GM21390 (cell line): ENCODE data around the gene ZBTB40.

ENCODE experiments used
- ATAC-seq: cut with Tn5 transposase; IDR thresholded peaks from one replicate; pipeline ENCODE4 v1.9.1; 2021; ENCODE audit not compliant: unreplicated experiment

The ZBTB40 gene

GRCh38 chr1:22551591-22551990 lies 99.9 kb downstream of the ZBTB40 start:
- ATAC-seq = no peak

GRCh38 chr1:22552021-22552420 lies 100.4 kb downstream of the ZBTB40 start:
- no peak for ATAC-seq

GRCh38 chr1:22553104-22553880 lies 101.6 kb downstream of the ZBTB40 start:
- no peak for ATAC-seq

- no peak for ATAC-seq
These were observed 102.4 kb downstream of the ZBTB40 start for GRCh38 chr1:22553991-22554522.

GRCh38 chr1:22555371-22555656 lies 103.7 kb downstream of the ZBTB40 start:
- no peak for ATAC-seq

GRCh38 chr1:22556391-22557104 lies 104.9 kb downstream of the ZBTB40 start:
- no peak for ATAC-seq

- ATAC-seq = no peak
These were observed 105.8 kb downstream of the ZBTB40 start for GRCh38 chr1:22557341-22557950.

GRCh38 chr1:22562584-22563583 lies 111.2 kb downstream of the ZBTB40 start, which contains the start of gene EPHA8:
EPHA8 (plus strand) TSS chr1:22563489; CDS start chr1:22563636, 147 bp downstream.
- ATAC-seq = no peak

- no peak for ATAC-seq
These were observed 112.3 kb downstream of the ZBTB40 start for GRCh38 chr1:22563671-22564602.

GRCh38 chr1:22566161-22566560 lies 114.5 kb downstream of the ZBTB40 start:
- no peak for ATAC-seq

- no peak for ATAC-seq
These were observed 115.5 kb downstream of the ZBTB40 start for GRCh38 chr1:22567197-22567596.

GRCh38 chr1:22567994-22568393 lies 116.3 kb downstream of the ZBTB40 start:
- no peak for ATAC-seq

- no peak for ATAC-seq
These were observed 117.6 kb downstream of the ZBTB40 start for GRCh38 chr1:22569269-22569668.

- ATAC-seq = no peak
These were observed 118.7 kb downstream of the ZBTB40 start for GRCh38 chr1:22570140-22570909.

- no peak for ATAC-seq
These were observed 121.2 kb downstream of the ZBTB40 start for GRCh38 chr1:22572818-22573217.

GRCh38 chr1:22573237-22573636 lies 121.6 kb downstream of the ZBTB40 start:
- ATAC-seq = no peak

GRCh38 chr1:22575532-22576149 lies 124.0 kb downstream of the ZBTB40 start:
- ATAC-seq = no peak

GRCh38 chr1:22576150-22576544 lies 124.5 kb downstream of the ZBTB40 start:
- no peak for ATAC-seq
